A549 (cell line): Measurements from ENCODE around the gene GSTM1. TPM values are rescaled to one million over a fixed set of nuclear protein-coding genes. Genes with fewer than 3 reads are reported as not detected.
"Not testable (repeated sequence)": the region's sequence is repeated elsewhere in the genome, so short reads cannot be mapped to it uniquely, and the experiment has no call there.

Experiments used
- ATAC-seq, 2 experiments: fragments of 200-7000 bp in 1 of 2; fragments of >200 bp in 1 of 2; cut with Nextera tagmentation in 1 of 2; cut with Tn5 transposase in 1 of 2; 3 replicates each; pipeline versions ENCODE4 v1.8.0 to v1.9.1; 2018 to 2020; ENCODE audit warnings: mild to moderate bottlenecking in 1 of 2, moderate library complexity in 1 of 2
- CTCF ChIA-PET: fragments of 300-600 bp; sonication (Branson Sonifier 250); formaldehyde crosslinking; extraction: SDS; loops from one replicate; lab custom pipeline; 2021; ENCODE audit warnings: antibody characterized with exemption, inconsistent platforms; lab: Yijun Ruan, JAX
- POLR2A ChIA-PET: fragments of 350-600 bp; formaldehyde crosslinking; extraction: SDS; loops from one replicate; lab custom pipeline; 2021; ENCODE audit warnings: antibody characterized with exemption, inconsistent platforms; lab: Yijun Ruan, JAX
- DNase-seq, 2 experiments: peaks; one replicate each; pipeline versions ENCODE4 v3.0.0 to v3.0.0-alpha.2; 2011 to 2016; ENCODE audit warnings: low read depth in 1 of 2, low spot score in 1 of 2
- FAIRE-seq: peaks from 2 replicates; lab custom pipeline; 2011; peaks lifted over from hg19 to GRCh38; lab: Jason Lieb, UNC
- H3K27ac ChIP-seq, 2 experiments: fragments of >200 bp; sonication (Bioruptor Twin); formaldehyde crosslinking; 3 replicates each; pipeline ENCODE4 v1.5.1; 2016 to 2017
- H3K4me1 ChIP-seq: fragments of >200 bp; sonication (Bioruptor Twin); formaldehyde crosslinking; 3 replicates; pipeline ENCODE4 v1.6.1; 2016
- H3K4me2 ChIP-seq: fragments of >200 bp; sonication (Bioruptor Twin); formaldehyde crosslinking; 3 replicates; pipeline ENCODE4 v1.6.1; 2016
- H3K4me3 ChIP-seq: fragments of >200 bp; sonication (Bioruptor Twin); formaldehyde crosslinking; 3 replicates; pipeline ENCODE4 v1.5.1; 2016
- H3K9me3 ChIP-seq: fragments of >200 bp; sonication (Bioruptor Twin); formaldehyde crosslinking; 3 replicates; pipeline ENCODE4 v1.6.1; 2016
- BHLHE40 ChIP-seq: IDR thresholded peaks from 2 replicates; pipeline ENCODE4 v1.6.1; 2012; ENCODE audit warnings: low read depth, low read length, inconsistent platforms
- CTCF ChIP-seq: fragments of >200 bp; sonication (Bioruptor Twin); formaldehyde crosslinking; IDR thresholded peaks from 3 replicates; pipeline ENCODE4 v1.5.1; 2016
- EHF ChIP-seq: fragments of 250-450 bp; sonication (Bioruptor Pico); IDR thresholded peaks from 2 replicates; pipeline ENCODE4 v1.5.0; 2020; ENCODE audit warnings: mild to moderate bottlenecking
- ESRRA ChIP-seq: fragments of 150-350 bp; IDR thresholded peaks from 2 replicates; pipeline ENCODE4 v1.6.1; 2014; ENCODE audit warnings: mild to moderate bottlenecking, low read length, borderline replicate concordance
- HEYL ChIP-seq: fragments of 250-450 bp; sonication (Bioruptor Pico); IDR thresholded peaks from 2 replicates; pipeline ENCODE4 v1.8.0; 2021; ENCODE audit warnings: mild to moderate bottlenecking, moderate library complexity
- HMGXB4 ChIP-seq: fragments of 250-450 bp; sonication (Bioruptor Pico); IDR thresholded peaks from 2 replicates; pipeline ENCODE4 v1.5.0; 2021; ENCODE audit warnings: mild to moderate bottlenecking, moderate library complexity, borderline replicate concordance
- HOXA7 ChIP-seq: fragments of 250-450 bp; sonication (Bioruptor Pico); IDR thresholded peaks from 2 replicates; pipeline ENCODE4 v1.5.0; 2020; ENCODE audit warnings: mild to moderate bottlenecking, moderate library complexity
- JUNB ChIP-seq: fragments of >200 bp; sonication (Bioruptor Twin); formaldehyde crosslinking; IDR thresholded peaks from 2 replicates; pipeline ENCODE4 v1.6.1; 2016
- NFE2L2 ChIP-seq: fragments of 150-350 bp; conservative IDR thresholded peaks from 2 replicates; pipeline ENCODE4 v1.6.1; 2014; ENCODE audit warnings: low read length
- NPAS2 ChIP-seq: fragments of 250-450 bp; sonication (Bioruptor Pico); IDR thresholded peaks from 2 replicates; pipeline ENCODE4 v1.8.0; 2022; ENCODE audit warnings: mild to moderate bottlenecking, moderate library complexity, borderline replicate concordance
- POLR2A ChIP-seq: IDR thresholded peaks from 2 replicates; pipeline ENCODE4 v1.6.1; 2012; ENCODE audit warnings: mild to moderate bottlenecking, low read length
- RAD21 ChIP-seq, 2 experiments: fragments of >200 bp in 1 of 2; sonication (Bioruptor Twin) in 1 of 2; formaldehyde crosslinking in 1 of 2; IDR thresholded peaks in 1 of 2; conservative IDR thresholded peaks in 1 of 2; 2 replicates in 1 of 2; 3 replicates in 1 of 2; pipeline ENCODE4 v1.6.1; 2012 to 2018; ENCODE audit warnings: inconsistent platforms in 1 of 2
- RCOR1 ChIP-seq: fragments of 150-350 bp; IDR thresholded peaks from 2 replicates; pipeline ENCODE4 v1.6.1; 2014; ENCODE audit warnings: antibody characterized with exemption, low read length, low read depth
- REST ChIP-seq: fragments of 200-600 bp; sonication (generic); IDR thresholded peaks from 2 replicates; pipeline ENCODE4 v1.6.1; 2016; ENCODE audit warnings: antibody characterized with exemption, mild to moderate bottlenecking, moderate library complexity
- SMC3 ChIP-seq: fragments of >200 bp; sonication (Bioruptor Twin); formaldehyde crosslinking; IDR thresholded peaks from 3 replicates; pipeline ENCODE4 v1.6.1; 2018; ENCODE audit warnings: inconsistent platforms
- SREBF2 ChIP-seq: fragments of 450-650 bp; IDR thresholded peaks from 2 replicates; pipeline ENCODE4 v1.6.1; 2014; ENCODE audit warnings: mild to moderate bottlenecking, moderate library complexity
- TFCP2L1 ChIP-seq: fragments of 250-450 bp; sonication (Bioruptor Pico); IDR thresholded peaks from 2 replicates; pipeline ENCODE4 v1.5.0; 2021; ENCODE audit warnings: mild to moderate bottlenecking
- TP53 ChIP-seq: fragments of 250-450 bp; sonication (Bioruptor Pico); IDR thresholded peaks from 2 replicates; pipeline ENCODE4 v1.5.0; 2021; ENCODE audit warnings: mild to moderate bottlenecking, moderate library complexity
- USF2 ChIP-seq: fragments of 450-650 bp; IDR thresholded peaks from 2 replicates; pipeline ENCODE4 v1.6.1; 2014; ENCODE audit warnings: antibody characterized with exemption
- ZFP36 ChIP-seq: fragments of 450-650 bp; IDR thresholded peaks from 2 replicates; pipeline ENCODE4 v1.6.1; 2014; ENCODE audit warnings: borderline replicate concordance; ENCODE audit not compliant: partially characterized antibody
- WGBS: methylation state at CpG from one replicate; pipeline ENCODE4 v1.1.6; 2017; ENCODE audit errors: missing lambda C conversion rate; 5-methylcytosine and 5-hydroxymethylcytosine counted together
- polyA plus RNA-seq, 4 experiments: library from polyadenylated mRNA; depleted of rRNA in 3 of 4; stranded (reverse); fragments of >200 nt; fragmentation: RNase III in 1 of 4; extraction: RNeasy Plus Mini Kit Qiagen cat#74134 plus additional on column Dnase treatment in 1 of 4; gene quantifications; 2 replicates in 3 of 4; 3 replicates in 1 of 4; pipeline ENCODE4 v1.2.3, GENCODE V29; 2011 to 2017

Gene GSTM1
- polyA plus RNA-seq, 2 of the 4 experiments (the other 2 are of a cell fraction), result not detected

- H3K27ac ChIP-seq, H3K4me1 ChIP-seq, POLR2A ChIA-PET, DNase-seq, H3K4me2 ChIP-seq, FAIRE-seq, H3K4me3 ChIP-seq, ATAC-seq, H3K9me3 ChIP-seq: not testable (repeated sequence)
- CTCF ChIA-PET, result interaction anchor here (1.3 kb wide), 1 partner anchor 62 kb away, joined by 4 read pairs; no protein-coding TSS in a partner anchor
- WGBS, result 92% methylated on average over 14 of the region's 33 CpGs
These were observed 24.1 kb downstream of the GSTM1 start, which contains the start of gene GSTM5 for GRCh38 chr1:109711593-109712320. Gene GSTM5, plus strand, starts transcription at chr1:109712251. Its CDS starts 62 bp downstream, at chr1:109712313.

- H3K4me1 ChIP-seq, result no peaks in the 10 kb centered on the region
- no peak for FAIRE-seq
- CTCF ChIA-PET, result interaction anchor here (1.3 kb wide), 1 partner anchor 62 kb away, joined by 4 read pairs; no protein-coding TSS in a partner anchor
- no peak for DNase-seq
- WGBS, result 86% methylated on average over 1 of the region's 22 CpGs
- H3K4me2 ChIP-seq, result no peak overlapping the region
- POLR2A ChIA-PET, result no interaction called here
- no peak for ATAC-seq
- H3K9me3 ChIP-seq, result no peaks in the 10 kb centered on the region
- TF ChIP-seq RCOR1, result no peak
- no peak for TF ChIP-seq SMC3
- no peak for TF ChIP-seq ZFP36
- no peak for TF ChIP-seq USF2
- TF ChIP-seq NFE2L2, result no peak
- TF ChIP-seq NPAS2 (CRISPR knock-in tag), result no peak
- no peak for TF ChIP-seq HMGXB4 (CRISPR knock-in tag)
- H3K27ac ChIP-seq, result no peak overlapping the region
- H3K4me3 ChIP-seq, result no peak overlapping the region
These were observed 24.8 kb downstream of the GSTM1 start for GRCh38 chr1:109712321-109712864.

GRCh38 chr1:109713636-109714035, 26.0 kb downstream of the GSTM1 start:
- no peak for FAIRE-seq
- H3K4me2 ChIP-seq, result no peak overlapping the region
- peaks cover 2% of the 10 kb centered on the region; the same call in 2 of the 3 replicates for H3K4me1 ChIP-seq
- H3K9me3 ChIP-seq, result no peaks in the 10 kb centered on the region
- H3K4me3 ChIP-seq, result no peak overlapping the region
- CTCF ChIA-PET, result interaction anchor here (0.7 to 1.0 kb wide), 2 partner anchors 168 to 172 kb away, joined by 3 to 4 read pairs; no protein-coding TSS in a partner anchor
- POLR2A ChIA-PET, result no interaction called here
- H3K27ac ChIP-seq, result no peak overlapping the region
- DNase-seq, result no peak
- WGBS, result 48% methylated on average over 5 of the region's 5 CpGs
- ATAC-seq, result no peak
- TF ChIP-seq NFE2L2 (no peak), REST (no peak), ESRRA (no peak), TFCP2L1 (CRISPR knock-in tag) (no peak), HEYL (CRISPR knock-in tag) (no peak), SREBF2 (no peak), BHLHE40 (no peak), EHF (CRISPR knock-in tag) (no peak), JUNB (no peak), TP53 (CRISPR knock-in tag) (no peak), POLR2A (no peak), HOXA7 (CRISPR knock-in tag) (no peak), RAD21 (conservative IDR thresholded peaks at IDR 0.05 in 1 of 2, IDR thresholded peaks at IDR 0.05 in 1 of 2) (no peak), HMGXB4 (CRISPR knock-in tag) (no peak), CTCF (no peak), USF2 (no peak)
